Motor neuron (in vitro differentiated cells): ENCODE data around the gene MMEL1. TPM values are rescaled to one million over a fixed set of nuclear protein-coding genes. Genes with fewer than 3 reads are reported as not detected.

ENCODE experiments used
- ATAC-seq, 8 experiments: fragments of 200-7000 bp; cut with Tn5 transposase; replicated peaks in 6 of 8; 2 replicates each; pipeline ENCODE4 v1.8.0; 2021; ENCODE audit warnings: mild to moderate bottlenecking in 8 of 8, moderate library complexity in 8 of 8
- H3K27ac ChIP-seq, 2 donors: fragments of 250-450 bp; sonication (Bioruptor Pico); 2 replicates each; pipeline ENCODE4 v1.9.0; 2021; ENCODE audit warnings: antibody characterized with exemption in 2 of 2, mild to moderate bottlenecking in 2 of 2, moderate library complexity in 1 of 2
- H3K4me1 ChIP-seq, 2 donors: fragments of 250-450 bp; sonication (Bioruptor Pico); replicated peaks in 1 of 2; 2 replicates each; pipeline ENCODE4 v1.6.1; 2021; ENCODE audit warnings: antibody characterized with exemption in 2 of 2, mild to moderate bottlenecking in 2 of 2, moderate library complexity in 1 of 2
- H3K4me3 ChIP-seq, 5 donors: fragments of 250-450 bp; sonication (Bioruptor Pico); 2 replicates each; pipeline ENCODE4 v1.9.0; 2021; ENCODE audit warnings: antibody characterized with exemption in 5 of 5, mild to moderate bottlenecking in 5 of 5, moderate library complexity in 4 of 5
- WGBS, 10 experiments: fragments of 450-650 bp; shearing (Covaris generic); methylation state at CpG; one replicate each; pipeline ENCODE4 v1.0.0; 2022; 5-methylcytosine and 5-hydroxymethylcytosine counted together
- in situ Hi-C, 9 experiments: fragments of 400-800 bp; cut with MboI; loops; one replicate each; pipeline ENCODE4 v1.15.0; 2021; ENCODE audit warnings: low sequenced_read_pairs in 9 of 9, low pct_unique_long_range_greater_than_20kb in 2 of 9; ENCODE audit not compliant: unreplicated experiment in 9 of 9
- total RNA-seq, 8 experiments: library from RNA; unstranded; fragments of 300-600 nt; gene quantifications; 2 replicates each; pipeline versions ENCODE4 v1.2.3 to v1.2.4, GENCODE V29; 2022

The MMEL1 gene
- total RNA-seq, 8 experiments from 2014 or later: 0.71 to 3.2 (median 1.1) TPM; not detected in 3

DNA sequence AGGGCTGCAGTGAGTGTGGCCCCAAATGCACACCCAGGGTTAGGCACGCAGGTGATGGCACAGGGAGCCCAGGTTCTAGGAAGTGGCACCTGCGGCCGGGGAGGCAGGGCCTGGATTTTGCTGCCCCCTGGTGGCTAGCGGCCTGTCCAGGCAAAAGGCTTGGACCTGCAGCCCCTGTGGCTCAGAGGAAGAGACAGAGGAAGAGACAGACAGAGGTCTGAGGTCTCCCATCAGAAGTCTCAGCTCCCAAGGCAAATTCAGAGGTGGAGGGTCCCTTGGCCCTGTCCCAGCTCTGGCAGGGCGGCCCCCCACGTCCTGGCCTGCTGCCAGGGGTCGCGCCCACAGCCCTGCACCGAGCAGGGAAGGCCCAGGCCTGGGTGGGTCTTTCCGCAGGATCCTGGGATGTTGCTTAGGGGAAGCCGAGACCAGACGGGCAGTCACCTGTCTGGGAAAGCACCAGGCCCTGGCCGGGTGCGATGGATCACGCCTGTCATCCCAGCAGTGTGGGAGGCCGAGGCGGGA is 84.7 kb downstream of the MMEL1 start:
- in situ Hi-C loops: loop anchor here in 5 of 9 experiments (10.0 to 25.0 kb wide), 4 partner anchors 111 to 136 kb away; partner anchors contain the start of gene PEX10 (in 3 of the 5)
- H3K4me3 ChIP-seq: peak overlapping the region in 1 of 5 donors; percentile 30
- peak overlapping the region; percentile 80 to 92 for H3K27ac ChIP-seq
- peaks cover 69 to 75% of the 10 kb centered on the region in 2 donors for H3K4me1 ChIP-seq
- 0 to 47% (median 24%) methylated on average over 1 to 13 of the region's 17 CpGs; no CpG with 5 or more reads in 3 of the 10 experiments for WGBS, 10 experiments
- ATAC-seq: peak; percentile 2 to 15 (median 6)

DNA sequence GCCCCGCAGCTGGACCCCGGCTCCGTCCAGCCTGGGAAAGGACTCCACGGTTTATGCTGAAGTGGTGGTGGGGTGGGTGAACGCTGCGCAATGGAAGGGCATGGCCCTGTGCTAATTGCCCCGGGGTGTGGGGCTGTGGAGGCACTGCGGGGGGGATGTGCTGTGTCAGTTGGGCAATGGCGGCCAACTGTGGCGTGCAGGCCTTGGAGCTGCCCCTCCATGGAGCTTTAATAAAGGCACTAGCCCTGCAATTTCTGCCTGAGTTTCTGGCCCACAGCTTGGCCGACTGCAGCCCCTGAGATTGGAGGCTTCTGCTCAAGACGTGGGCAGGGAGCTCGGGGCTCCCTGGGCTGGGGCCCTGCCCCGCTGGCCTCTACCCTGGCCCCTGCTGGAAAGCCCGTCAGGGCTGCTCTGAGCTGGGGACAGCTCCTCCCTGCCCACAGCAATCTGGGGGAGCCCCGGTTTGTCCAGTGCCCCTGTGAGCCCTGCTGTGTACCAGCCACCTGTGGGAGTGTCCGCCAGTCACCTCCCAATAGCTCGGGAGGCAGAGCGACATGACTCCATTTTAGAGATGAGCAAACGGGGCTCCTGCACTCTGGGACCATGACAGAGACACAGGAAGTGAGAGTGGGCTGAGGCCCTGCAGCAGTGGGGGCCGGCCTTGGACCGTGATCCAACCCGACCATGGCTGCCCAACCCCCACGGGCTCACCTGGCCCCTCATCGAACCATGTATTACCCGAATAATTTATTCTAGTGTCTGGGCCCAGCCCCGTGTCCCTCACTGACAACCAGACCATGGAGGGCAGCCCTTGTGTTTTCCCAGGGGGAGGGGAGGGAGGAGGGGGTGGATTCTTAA is 85.4 kb downstream of the MMEL1 start:
- H3K27ac ChIP-seq: peak overlapping the region; percentile 80 to 92
- H3K4me3 ChIP-seq: peak overlapping the region in 3 of 5 donors; percentile 1 to 31 (median 30)
- peaks cover 76 to 81% of the 10 kb centered on the region in 2 donors for H3K4me1 ChIP-seq
- ATAC-seq: peak in 3 of 8 experiments; percentile 0 to 12 (median 3)
- in situ Hi-C loops: loop anchor here in 5 of 9 experiments (10.0 to 25.0 kb wide), 4 partner anchors 110 to 135 kb away; partner anchors contain the start of gene PEX10 (in 3 of the 5)
- 10 to 26% (median 20%) methylated on average over 2 to 13 of the region's 27 CpGs; no CpG with 5 or more reads in 7 of the 10 experiments for WGBS, 10 experiments

GRCh38 chr1:2546515-2547209 is 86.2 kb downstream of the MMEL1 start:
- 3 to 20% (median 5%) methylated on average over 2 to 19 of the region's 52 CpGs; no CpG with 5 or more reads in 5 of the 10 experiments for WGBS, 10 experiments
- ATAC-seq: peak; percentile 19 to 66 (median 34)
- peak overlapping the region in 3 of 5 donors; percentile 12 to 31 (median 30) for H3K4me3 ChIP-seq
- in situ Hi-C loops: loop anchor here in 5 of 9 experiments (10.0 to 25.0 kb wide), 4 partner anchors 109 to 134 kb away; partner anchors contain the start of gene PEX10 (in 3 of the 5)
- H3K4me1 ChIP-seq: peaks cover 78 to 81% of the 10 kb centered on the region in 2 donors
- peak overlapping the region; percentile 80 to 92 for H3K27ac ChIP-seq

- peak overlapping the region; percentile 84 to 94 for H3K27ac ChIP-seq
- peak; percentile 13 to 70 (median 40) for ATAC-seq
- in situ Hi-C loops: loop anchor here in 5 of 9 experiments (10.0 to 25.0 kb wide), 4 partner anchors 109 to 134 kb away; partner anchors contain the start of gene PEX10 (in 3 of the 5)
- H3K4me1 ChIP-seq: peaks cover 80 to 88% of the 10 kb centered on the region in 2 donors
- WGBS, 10 experiments: 0 to 60% methylated on average over 1 of the region's 43 CpGs; no CpG with 5 or more reads in 8 of the 10 experiments
- peak overlapping the region in 3 of 5 donors; percentile 16 to 31 (median 30) for H3K4me3 ChIP-seq
Observed at GRCh38 chr1:2545754-2546514, 86.9 kb downstream of the MMEL1 start.

- H3K4me1 ChIP-seq: peaks cover 85 to 91% of the 10 kb centered on the region in 2 donors
- in situ Hi-C loops: loop anchor here in 5 of 9 experiments (10.0 to 25.0 kb wide), 4 partner anchors 108 to 133 kb away; partner anchors contain the start of gene PEX10 (in 3 of the 5)
- peak overlapping the region in 2 of 5 donors; percentile 14 to 26 for H3K4me3 ChIP-seq
- WGBS, 10 experiments: 16 to 76% (median 29%) methylated on average over 1 to 7 of the region's 19 CpGs; no CpG with 5 or more reads in 4 of the 10 experiments
- no peak for ATAC-seq
- H3K27ac ChIP-seq: peak overlapping the region; percentile 84 to 94
Observed at GRCh38 chr1:2544875-2545640, 87.8 kb downstream of the MMEL1 start.

- 0 to 83% (median 36%) methylated on average over 2 to 12 of the region's 26 CpGs; no CpG with 5 or more reads in 3 of the 10 experiments for WGBS, 10 experiments
- Histone ChIP-seq H3K4me1 (peaks cover 81 to 89% of the 10 kb centered on the region in 2 donors), H3K4me3 (no peak overlapping the region), H3K27ac (peak overlapping the region; percentile 84 to 94)
- peak; percentile 0 to 31 (median 15) for ATAC-seq
- in situ Hi-C loops: loop anchor here in 5 of 9 experiments (10.0 to 25.0 kb wide), 4 partner anchors 107 to 132 kb away; partner anchors contain the start of gene PEX10 (in 3 of the 5)
Observed at GRCh38 chr1:2544093-2544874, 88.5 kb downstream of the MMEL1 start.

- Histone ChIP-seq H3K4me3 (no peak overlapping the region), H3K4me1 (peaks cover 75 to 82% of the 10 kb centered on the region in 2 donors), H3K27ac (peak overlapping the region; percentile 84 to 94)
- peak in 7 of 8 experiments; percentile 0 to 62 (median 43) for ATAC-seq
- 0 to 5% (median 0%) methylated on average over 2 to 5 of the region's 26 CpGs; no CpG with 5 or more reads in 7 of the 10 experiments for WGBS, 10 experiments
- in situ Hi-C loops: loop anchor here in 5 of 9 experiments (10.0 to 25.0 kb wide), 4 partner anchors 106 to 131 kb away; partner anchors contain the start of gene PEX10 (in 3 of the 5)
Observed at GRCh38 chr1:2543543-2544092, 89.2 kb downstream of the MMEL1 start.

GRCh38 chr1:2542246-2542915 is 90.4 kb downstream of the MMEL1 start:
- H3K27ac ChIP-seq: peak overlapping the region in 1 of 2 donors; percentile 94
- WGBS, 10 experiments: 85 to 100% (median 96%) methylated on average over 2 to 7 of the region's 11 CpGs; no CpG with 5 or more reads in 6 of the 10 experiments
- ATAC-seq: no peak
- in situ Hi-C loops: loop anchor here in 5 of 9 experiments (10.0 to 25.0 kb wide), 4 partner anchors 105 to 130 kb away; partner anchors contain the start of gene PEX10 (in 3 of the 5)
- H3K4me1 ChIP-seq: peaks cover 62 to 72% of the 10 kb centered on the region in 2 donors
- no peak overlapping the region for H3K4me3 ChIP-seq

GRCh38 chr1:2541619-2542245 is 91.1 kb downstream of the MMEL1 start:
- peak in 2 of 8 experiments; percentile 5 to 6 for ATAC-seq
- no peak overlapping the region for H3K27ac ChIP-seq
- H3K4me3 ChIP-seq: no peak overlapping the region
- peaks cover 56 to 66% of the 10 kb centered on the region in 2 donors for H3K4me1 ChIP-seq
- WGBS, 10 experiments: 0 to 90% (median 71%) methylated on average over 2 to 21 of the region's 25 CpGs; no CpG with 5 or more reads in 2 of the 10 experiments
- in situ Hi-C loops: loop anchor here in 5 of 9 experiments (10.0 to 25.0 kb wide), 4 partner anchors 104 to 129 kb away; partner anchors contain the start of gene PEX10 (in 3 of the 5)
